Endothelial cell of umbilical vein (primary cell): ENCODE results near the gene WDR36. TPM values are rescaled to one million over a fixed set of nuclear protein-coding genes. Genes with fewer than 3 reads are reported as not detected.

Source experiments
- BruUV-seq: library from RNA; stranded (reverse); fragments of 400-500 nt; replicated peaks from 2 replicates; lab custom pipeline; 2021; lab: Mats Ljungman, UMichigan
- CTCF ChIA-PET: fragments of 300-600, 350-600 bp; sonication (Branson Sonifier 250); formaldehyde crosslinking; loops from one replicate; lab custom pipeline; 2021; ENCODE audit warnings: antibody characterized with exemption, inconsistent platforms; lab: Charles Lee
- POLR2A ChIA-PET: fragments of 300-600, 350-600 bp; sonication (Branson Sonifier 250); formaldehyde crosslinking; loops from one replicate; lab custom pipeline; 2021; ENCODE audit warnings: antibody characterized with exemption, inconsistent platforms; lab: Charles Lee
- DNase-seq: peaks from one replicate; pipeline ENCODE4 v3.0.0-alpha.2; 2011; ENCODE audit warnings: low read depth, low spot score
- FAIRE-seq: peaks from 2 replicates; lab custom pipeline; 2011; peaks lifted over from hg19 to GRCh38; lab: Jason Lieb, UNC
- H2AFZ ChIP-seq: 2 replicates; pipeline ENCODE4 v1.6.0; 2012; ENCODE audit warnings: low read depth, low read length, control low read depth, inconsistent platforms
- H3K27ac ChIP-seq: 2 replicates; pipeline ENCODE4 v1.5.1; 2011; ENCODE audit warnings: low read depth, mild to moderate bottlenecking, control low read depth, low read length, moderate library complexity; ENCODE audit not compliant: insufficient read depth
- H3K27me3 ChIP-seq, 2 experiments: 2 replicates each; pipeline versions ENCODE4 v1.6.0 to v1.6.1; 2011; ENCODE audit warnings: low read length in 2 of 2, mixed read lengths in 1 of 2; ENCODE audit not compliant: control insufficient read depth in 2 of 2, insufficient read depth in 2 of 2
- H3K36me3 ChIP-seq, 2 experiments: 2 replicates in 1 of 2; 3 replicates in 1 of 2; pipeline ENCODE4 v1.5.1; 2011; ENCODE audit warnings: low read length in 2 of 2, mild to moderate bottlenecking in 1 of 2, moderate library complexity in 1 of 2; ENCODE audit not compliant: control insufficient read depth in 2 of 2, insufficient read depth in 2 of 2; ENCODE audit errors: extremely low read depth in 1 of 2
- H3K4me1 ChIP-seq: 3 replicates; pipeline ENCODE4 v1.5.1; 2011; ENCODE audit warnings: mild to moderate bottlenecking, low read length; ENCODE audit not compliant: control insufficient read depth, insufficient read depth; ENCODE audit errors: extremely low read depth
- H3K4me2 ChIP-seq: 2 replicates; pipeline ENCODE4 v1.6.1; 2011; ENCODE audit warnings: low read length, control low read depth, mixed read lengths; ENCODE audit not compliant: insufficient read depth
- H3K4me3 ChIP-seq, 3 experiments: fragments of 200-600 bp in 1 of 3; sonication (generic), shearing (Covaris generic) in 1 of 3; replicated peaks in 1 of 3; 2 replicates each; pipeline ENCODE4 v1.5.1; 2011 to 2016; ENCODE audit warnings: control low read depth in 3 of 3, low read length in 3 of 3, mild to moderate bottlenecking in 2 of 3, inconsistent platforms in 1 of 3, low read depth in 1 of 3, moderate library complexity in 1 of 3; ENCODE audit not compliant: insufficient read depth in 1 of 3
- H3K79me2 ChIP-seq: 2 replicates; pipeline ENCODE4 v1.6.0; 2012; ENCODE audit warnings: low read length, inconsistent platforms; ENCODE audit not compliant: control insufficient read depth, insufficient read depth
- H3K9ac ChIP-seq: replicated peaks from 2 replicates; pipeline ENCODE3; 2011; ENCODE audit warnings: low read length, control low read depth; ENCODE audit not compliant: insufficient read depth; ENCODE audit errors: extremely low read depth
- H3K9me1 ChIP-seq: replicated peaks from 3 replicates; pipeline ENCODE4 v1.6.0; 2011; ENCODE audit warnings: mild to moderate bottlenecking, low read length; ENCODE audit not compliant: control insufficient read depth, insufficient read depth; ENCODE audit errors: extremely low read depth
- H3K9me3 ChIP-seq: replicated peaks from 2 replicates; pipeline ENCODE4 v1.5.1; 2012; ENCODE audit warnings: low read length, inconsistent platforms; ENCODE audit not compliant: control insufficient read depth, insufficient read depth
- H4K20me1 ChIP-seq: replicated peaks from 2 replicates; pipeline ENCODE3; 2011; ENCODE audit warnings: mild to moderate bottlenecking, low read length; ENCODE audit not compliant: control insufficient read depth, insufficient read depth; ENCODE audit errors: extremely low read depth
- CTCF ChIP-seq, 2 donors: IDR thresholded peaks; 1 replicate in 1 of 2; 2 replicates in 1 of 2; pipeline ENCODE4 v1.5.1; 2011; ENCODE audit warnings: low read length in 2 of 2, mild to moderate bottlenecking in 2 of 2, moderate library complexity in 2 of 2, control low read depth in 1 of 2, inconsistent platforms in 1 of 2, low read depth in 1 of 2; ENCODE audit not compliant: insufficient read depth in 1 of 2; ENCODE audit errors: extremely low read depth in 1 of 2
- EZH2 ChIP-seq: IDR thresholded peaks from 2 replicates; pipeline ENCODE4 v1.6.1; 2012; ENCODE audit warnings: borderline replicate concordance, low read depth, mild to moderate bottlenecking, moderate library complexity, low read length, inconsistent platforms; ENCODE audit not compliant: severe bottlenecking
- FOS ChIP-seq: IDR thresholded peaks from 2 replicates; pipeline ENCODE4 v1.6.1; 2011; ENCODE audit warnings: mild to moderate bottlenecking, low read length, moderate library complexity, borderline replicate concordance; ENCODE audit not compliant: insufficient read depth
- GATA2 ChIP-seq: IDR thresholded peaks from 2 replicates; pipeline ENCODE4 v1.7.0; 2011; ENCODE audit warnings: low read depth, mild to moderate bottlenecking, moderate library complexity, mixed read lengths, low read length; ENCODE audit not compliant: insufficient read length, insufficient read depth
- JUN ChIP-seq: IDR thresholded peaks from 2 replicates; pipeline ENCODE4 v1.6.1; 2011; ENCODE audit warnings: borderline replicate concordance, low read depth; ENCODE audit not compliant: insufficient read length, insufficient read depth
- MYC ChIP-seq: IDR thresholded peaks from one replicate; pipeline ENCODE4 v1.6.1; 2011; ENCODE audit warnings: mild to moderate bottlenecking, low read depth, low read length
- POLR2A ChIP-seq: IDR thresholded peaks from 2 replicates; pipeline ENCODE4 v1.6.1; 2012; ENCODE audit warnings: low read depth, mild to moderate bottlenecking, control low read depth, low read length
- POLR2AphosphoS5 ChIP-seq: IDR thresholded peaks from 2 replicates; pipeline ENCODE4 v1.6.1; 2012; ENCODE audit warnings: low read depth, mild to moderate bottlenecking, control low read depth, low read length, moderate library complexity; ENCODE audit not compliant: insufficient read depth
- dilution Hi-C: fragments of 300-500 bp; cut with MboI; formaldehyde crosslinking; loops from one replicate; pipeline ENCODE4 v1.15.0; 2019; ENCODE audit warnings: low sequenced_read_pairs; ENCODE audit not compliant: extremely low pct_ligation_motif_present
- intact Hi-C: fragments of 100-400 bp; cut with micrococcal nuclease; formaldehyde crosslinking; loops from one replicate; pipeline ENCODE4 v1.10.0; 2022
- polyA plus RNA-seq, 4 experiments: library from polyadenylated mRNA; depleted of rRNA in 3 of 4; stranded (reverse) in 3 of 4; unstranded in 1 of 4; fragments of >200 nt; gene quantifications; 2 replicates each; pipeline versions ENCODE4 v1.2.1 to v1.2.3, GENCODE V29; 2011 to 2012; ENCODE audit warnings: missing spikeins in 1 of 4
- total RNA-seq: library from RNA; stranded (reverse); gene quantifications from 2 replicates; pipeline ENCODE4 v1.2.3, GENCODE V29; 2021
- TF ChIP-seq, protein P1 (sequence below): IDR thresholded peaks from 2 replicates; pipeline ENCODE4 v1.6.1; 2011; ENCODE audit not compliant: insufficient read depth, insufficient read length

The WDR36 gene
- total and polyA plus RNA-seq, 2 donors (not counting 3 experiments of a cell fraction or from before 2014, with no cell fraction given): 10.6 to 30.2 TPM

GRCh38 chr5:111126896-111127295, 34.7 kb downstream of the WDR36 start:
- intact Hi-C loops (no loop called here), dilution Hi-C loops (no loop called here)

DNA sequence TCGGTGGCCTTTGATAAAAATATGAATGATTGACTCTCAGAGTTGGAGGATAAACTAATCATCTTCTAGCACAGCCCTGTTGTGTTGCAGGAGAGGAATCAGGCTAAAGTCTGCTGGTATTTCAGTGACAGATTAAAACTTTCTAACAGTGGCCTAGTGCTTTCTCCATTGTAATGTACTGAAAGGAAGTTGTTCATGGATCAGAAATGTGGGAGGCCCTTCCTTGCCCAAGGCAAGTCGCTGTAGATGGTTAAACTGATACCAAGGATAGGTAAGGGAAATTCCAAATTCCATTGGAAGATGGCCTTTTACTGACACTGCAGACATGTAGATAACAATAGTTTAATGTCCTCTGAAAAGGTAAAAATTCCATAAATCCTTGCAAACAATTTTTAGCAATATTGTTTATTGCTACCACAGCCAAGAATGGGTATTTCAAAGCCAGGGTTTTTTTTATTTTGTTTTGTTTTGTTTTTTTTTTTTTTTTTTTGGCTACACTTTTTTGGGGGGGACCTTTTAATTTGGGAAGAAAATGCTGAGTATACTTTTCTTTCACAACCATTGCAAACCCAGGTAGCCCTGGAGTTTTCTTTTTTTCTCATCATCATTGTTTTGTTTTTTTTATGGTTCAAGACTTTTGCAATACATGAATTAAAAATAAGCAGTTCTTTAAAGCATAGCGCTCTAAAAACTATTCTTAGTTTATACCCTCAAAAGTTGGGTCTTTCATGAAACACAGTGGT, 35.5 kb downstream of the WDR36 start:
- Histone ChIP-seq H3K27me3 (no peaks in the 10 kb centered on the region), H3K4me2 (peak overlapping the region; percentile 59), H3K4me3 (no peak overlapping the region), H3K9ac (no peak overlapping the region), H3K9me1 (no peaks in the 10 kb centered on the region), H3K4me1 (peaks cover 24% of the 10 kb centered on the region), H3K27ac (peak overlapping the region; percentile 30), H3K79me2 (no peaks in the 10 kb centered on the region), H2AFZ (no peak overlapping the region), H4K20me1 (no peaks in the 10 kb centered on the region), H3K9me3 (no peaks in the 10 kb centered on the region), H3K36me3 (peaks cover 2 to 6% of the 10 kb centered on the region in 2 experiments)
- ChIA-PET POLR2A (no interaction called here), CTCF (no interaction called here)
- FAIRE-seq (peak; percentile 55), DNase-seq (peak; percentile 67)
- BruUV-seq: TSS peak; percentile 18
- intact Hi-C loops: no loop called here
- peak; percentile 86 for TF ChIP-seq GATA2
- TF ChIP-seq, protein P1, sequence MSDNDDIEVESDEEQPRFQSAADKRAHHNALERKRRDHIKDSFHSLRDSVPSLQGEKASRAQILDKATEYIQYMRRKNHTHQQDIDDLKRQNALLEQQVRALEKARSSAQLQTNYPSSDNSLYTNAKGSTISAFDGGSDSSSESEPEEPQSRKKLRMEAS: no peak
- TF ChIP-seq POLR2AphosphoS5: no peak
- no peak for TF ChIP-seq EZH2
- no peak for TF ChIP-seq CTCF (IDR thresholded peaks at IDR 0.05; ENCODE audit: extremely low read depth in 1 of 2, insufficient read depth in 1 of 2, low read depth in 1 of 2, low read length in 2 of 2)
- TF ChIP-seq POLR2A: peak; percentile 23
- no peak for TF ChIP-seq FOS
- peak; percentile 19 for TF ChIP-seq JUN
- no peak for TF ChIP-seq MYC
- dilution Hi-C loops: no loop called here

More at GRCh38 chr5:111126896-111127295, 34.7 kb downstream of the WDR36 start:
- Histone ChIP-seq H3K9me3 (no peaks in the 10 kb centered on the region), H2AFZ (no peak overlapping the region), H3K27ac (peak overlapping the region; percentile 30), H3K9ac (no peak overlapping the region), H3K27me3 (no peaks in the 10 kb centered on the region), H3K4me1 (peaks cover 24% of the 10 kb centered on the region), H3K79me2 (no peaks in the 10 kb centered on the region), H3K4me2 (peak overlapping the region; percentile 59), H3K36me3 (peaks cover 2 to 9% of the 10 kb centered on the region in 2 experiments), H3K9me1 (no peaks in the 10 kb centered on the region), H3K4me3 (no peak overlapping the region), H4K20me1 (no peaks in the 10 kb centered on the region)
- FAIRE-seq: no peak
- no peak for TF ChIP-seq GATA2
- POLR2A ChIA-PET: no interaction called here
- no peak for DNase-seq
- BruUV-seq: no TSS peak
- CTCF ChIA-PET: no interaction called here
